Smooth muscle cell (in vitro differentiated cells): ENCODE results near the gene DNAL4. TPM values are rescaled to one million over a fixed set of nuclear protein-coding genes. Genes with fewer than 3 reads are reported as not detected.

Experiments used
- DNase-seq: peaks from one replicate; lab custom pipeline; 2025; ENCODE audit not compliant: unreplicated experiment; lab: John Stamatoyannopoulos, UW
- H2AFZ ChIP-seq: fragments of 200-600 bp; sonication (generic); 2 replicates; pipeline ENCODE4 v1.6.0; 2016; ENCODE audit warnings: antibody characterized with exemption, low read depth, mild to moderate bottlenecking
- H3F3A ChIP-seq: fragments of 200-600 bp; sonication (generic); 2 replicates; pipeline ENCODE4 v1.6.0; 2017; ENCODE audit warnings: antibody characterized with exemption, low read depth
- H3K27ac ChIP-seq: fragments of 200-600 bp; sonication (generic); 2 replicates; pipeline ENCODE4 v1.5.1; 2016; ENCODE audit warnings: low read depth, mild to moderate bottlenecking
- H3K27me3 ChIP-seq: fragments of 200-600 bp; sonication (generic); 2 replicates; pipeline ENCODE4 v1.6.1; 2016; ENCODE audit warnings: low read depth, mild to moderate bottlenecking
- H3K36me3 ChIP-seq: fragments of 200-600 bp; sonication (generic); 2 replicates; pipeline ENCODE4 v1.5.1; 2016; ENCODE audit warnings: low read depth
- H3K4me1 ChIP-seq: fragments of 200-600 bp; sonication (generic); 2 replicates; pipeline ENCODE4 v1.5.1; 2016; ENCODE audit warnings: low read depth
- H3K4me2 ChIP-seq: fragments of 200-600 bp; sonication (generic); 2 replicates; pipeline ENCODE4 v1.6.0; 2016; ENCODE audit warnings: mild to moderate bottlenecking
- H3K4me3 ChIP-seq: fragments of 200-600 bp; sonication (generic); 2 replicates; pipeline ENCODE4 v1.5.1; 2016; ENCODE audit warnings: mild to moderate bottlenecking
- H3K79me2 ChIP-seq: fragments of 200-600 bp; sonication (generic); 2 replicates; pipeline ENCODE4 v1.6.0; 2016; ENCODE audit warnings: low read depth, mild to moderate bottlenecking
- H3K9ac ChIP-seq: fragments of 200-600 bp; sonication (generic); 2 replicates; pipeline ENCODE4 v1.6.0; 2016; ENCODE audit warnings: low read depth
- H3K9me3 ChIP-seq: fragments of 200-600 bp; sonication (generic); replicated peaks from 2 replicates; pipeline ENCODE4 v1.5.1; 2016; ENCODE audit warnings: low read depth
- H4K20me1 ChIP-seq: fragments of 200-600 bp; sonication (generic); 2 replicates; pipeline ENCODE4 v1.6.0; 2016; ENCODE audit warnings: low read depth
- CTCF ChIP-seq: fragments of 200-600 bp; sonication (generic); IDR thresholded peaks from 2 replicates; pipeline ENCODE4 v1.5.1; 2017; ENCODE audit warnings: borderline replicate concordance, mild to moderate bottlenecking, antibody characterized with exemption; ENCODE audit not compliant: insufficient read depth, poor library complexity, severe bottlenecking
- WGBS: methylation state at CpG from one replicate; pipeline ENCODE4 v1.1.7; 2016; ENCODE audit warnings: low lambda C conversion rate; 5-methylcytosine and 5-hydroxymethylcytosine counted together
- polyA plus RNA-seq: library from polyadenylated mRNA; unstranded; fragments of >200 nt; fragmentation: Nextera tagmentation; extraction: Ambion mirVana; gene quantifications from 2 replicates; pipeline ENCODE4 v1.2.1, GENCODE V29; 2016
- total RNA-seq: library from RNA; depleted of rRNA; stranded (reverse); fragments of >200 nt; gene quantifications from 2 replicates; pipeline ENCODE4 v1.2.3, GENCODE V29; 2014

Gene DNAL4
- total and polyA plus RNA-seq, 2 experiments from 2014 or later, result 13.5 to 29.7 TPM

GRCh38 chr22:38826386-38826785, 32.4 kb upstream of the DNAL4 start:
- Histone ChIP-seq H3K4me3 (no peak overlapping the region), H3K4me2 (no peak overlapping the region), H3F3A (no peaks in the 10 kb centered on the region), H3K36me3 (no peaks in the 10 kb centered on the region), H3K4me1 (no peaks in the 10 kb centered on the region), H2AFZ (no peak overlapping the region), H3K27me3 (no peaks in the 10 kb centered on the region), H4K20me1 (no peaks in the 10 kb centered on the region), H3K9me3 (no peaks in the 10 kb centered on the region), H3K79me2 (no peaks in the 10 kb centered on the region), H3K9ac (no peak overlapping the region), H3K27ac (no peak overlapping the region)
- no peak for DNase-seq
- no peak for TF ChIP-seq CTCF
- WGBS, result 96% methylated on average over 16 of the region's 16 CpGs

GRCh38 chr22:38824585-38824984, 30.6 kb upstream of the DNAL4 start:
- peak; percentile 29 for DNase-seq
- no peak overlapping the region for H3K4me2 ChIP-seq
- no peaks in the 10 kb centered on the region for H3F3A ChIP-seq
- no peak overlapping the region for H3K4me3 ChIP-seq
- no peaks in the 10 kb centered on the region for H3K9me3 ChIP-seq
- H3K9ac ChIP-seq, result no peak overlapping the region
- 6% methylated on average over 4 of the region's 4 CpGs for WGBS
- H4K20me1 ChIP-seq, result no peaks in the 10 kb centered on the region
- peak; percentile 38 for TF ChIP-seq CTCF
- peaks cover 4% of the 10 kb centered on the region for H3K27me3 ChIP-seq
- H3K79me2 ChIP-seq, result no peaks in the 10 kb centered on the region
- no peaks in the 10 kb centered on the region for H3K4me1 ChIP-seq
- no peaks in the 10 kb centered on the region for H3K36me3 ChIP-seq
- H3K27ac ChIP-seq, result no peak overlapping the region
- no peak overlapping the region for H2AFZ ChIP-seq

GRCh38 chr22:38823637-38824036, 29.7 kb upstream of the DNAL4 start:
- no peaks in the 10 kb centered on the region for H3K79me2 ChIP-seq
- H4K20me1 ChIP-seq, result no peaks in the 10 kb centered on the region
- H3K9me3 ChIP-seq, result no peaks in the 10 kb centered on the region

More at GRCh38 chr22:38823637-38824036, 29.7 kb upstream of the DNAL4 start:
- no peaks in the 10 kb centered on the region for H3K36me3 ChIP-seq
- H3K27me3 ChIP-seq, result peaks cover 5% of the 10 kb centered on the region
- no peak overlapping the region for H3K27ac ChIP-seq
- no peak for TF ChIP-seq CTCF
- no peaks in the 10 kb centered on the region for H3F3A ChIP-seq
- H3K4me1 ChIP-seq, result no peaks in the 10 kb centered on the region
- H2AFZ ChIP-seq, result no peak overlapping the region
- no peak overlapping the region for H3K9ac ChIP-seq
- H3K4me2 ChIP-seq, result no peak overlapping the region
- no peak overlapping the region for H3K4me3 ChIP-seq
- DNase-seq, result no peak
- WGBS, result 86% methylated on average over 2 of the region's 2 CpGs
